GM21447 (cell line): ENCODE measurements around the gene WWC1.
A peak's percentile ranks its signal among the peaks of the same experiment; 100 is the strongest.

Source experiments
- ATAC-seq: cut with Tn5 transposase; IDR thresholded peaks from one replicate; pipeline ENCODE4 v1.9.1; 2021; ENCODE audit not compliant: unreplicated experiment

Gene WWC1

GRCh38 chr5:168472329-168472728 lies 180.9 kb downstream of the WWC1 start:
- ATAC-seq, result no peak

GRCh38 chr5:168474319-168474718 lies 182.9 kb downstream of the WWC1 start:
- no peak for ATAC-seq

GRCh38 chr5:168477060-168477459 lies 185.6 kb downstream of the WWC1 start:
- ATAC-seq, result no peak

- no peak for ATAC-seq
These were observed 187.7 kb downstream of the WWC1 start for GRCh38 chr5:168479166-168479565.

GRCh38 chr5:168480601-168481000 lies 189.2 kb downstream of the WWC1 start:
- no peak for ATAC-seq

GRCh38 chr5:168481330-168481788 lies 189.9 kb downstream of the WWC1 start:
- peak; percentile 96 for ATAC-seq

- ATAC-seq, result no peak
These were observed 190.9 kb downstream of the WWC1 start for GRCh38 chr5:168482361-168482760.

- peak; percentile 77 for ATAC-seq
These were observed 194.9 kb downstream of the WWC1 start, which contains the start of gene RARS1 for GRCh38 chr5:168486136-168486879. Gene RARS1 (plus strand): TSS chr5:168486471. CDS start chr5:168486499, 28 bp downstream.

GRCh38 chr5:168489059-168489458 lies 197.6 kb downstream of the WWC1 start:
- no peak for ATAC-seq

GRCh38 chr5:168494057-168494555 lies 202.7 kb downstream of the WWC1 start:
- no peak for ATAC-seq

GRCh38 chr5:168502563-168503237 lies 211.3 kb downstream of the WWC1 start:
- no peak for ATAC-seq

- ATAC-seq, result no peak
These were observed 222.5 kb downstream of the WWC1 start for GRCh38 chr5:168513861-168514428.
